Astrocyte of the spinal cord (primary cell): ENCODE measurements around the gene IFT43.
A peak's percentile ranks its signal among the peaks of the same experiment; 100 is the strongest.
"Not testable (repeated sequence)": the region's sequence is repeated elsewhere in the genome, so short reads cannot be mapped to it uniquely, and the experiment has no call there.

Experiments
- DNase-seq: peaks from one replicate; pipeline ENCODE4 v3.0.0; 2011; ENCODE audit warnings: low read depth, low spot score
- H3K4me3 ChIP-seq: 2 replicates; pipeline ENCODE4 v1.5.1; 2011; ENCODE audit warnings: low read depth, mild to moderate bottlenecking, low read length, moderate library complexity
- in situ Hi-C: cut with HindIII; loops from 2 replicates; pipeline ENCODE4 v1.10.0; 2017; ENCODE audit warnings: low sequenced_read_pairs
- TF ChIP-seq, protein P1 (sequence below): IDR thresholded peaks from 2 replicates; pipeline ENCODE4 v1.5.1; 2012; ENCODE audit warnings: low read depth, mild to moderate bottlenecking, low read length, inconsistent platforms

The IFT43 gene

DNA sequence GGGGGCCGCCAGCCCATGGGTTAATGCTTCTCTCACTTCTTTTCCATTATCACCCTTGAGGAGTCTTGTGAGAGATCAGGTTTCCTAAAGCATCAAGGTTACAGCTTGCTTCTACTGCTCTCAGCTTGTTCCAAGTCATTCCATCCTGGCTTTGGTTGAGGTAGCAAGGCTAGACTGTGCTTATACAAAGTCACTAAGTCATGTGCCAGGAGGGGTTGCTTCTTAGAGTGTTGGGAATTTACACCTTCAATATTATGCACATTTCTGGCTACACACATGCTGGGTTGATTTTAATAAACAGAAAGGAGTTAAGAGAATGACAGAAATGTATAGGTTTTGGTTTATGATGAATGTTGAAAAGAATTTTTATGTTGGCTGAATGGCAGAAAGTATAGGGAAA lies 21.8 kb downstream of the IFT43 start:
- in situ Hi-C loops: no loop called here
- TF ChIP-seq, protein P1, sequence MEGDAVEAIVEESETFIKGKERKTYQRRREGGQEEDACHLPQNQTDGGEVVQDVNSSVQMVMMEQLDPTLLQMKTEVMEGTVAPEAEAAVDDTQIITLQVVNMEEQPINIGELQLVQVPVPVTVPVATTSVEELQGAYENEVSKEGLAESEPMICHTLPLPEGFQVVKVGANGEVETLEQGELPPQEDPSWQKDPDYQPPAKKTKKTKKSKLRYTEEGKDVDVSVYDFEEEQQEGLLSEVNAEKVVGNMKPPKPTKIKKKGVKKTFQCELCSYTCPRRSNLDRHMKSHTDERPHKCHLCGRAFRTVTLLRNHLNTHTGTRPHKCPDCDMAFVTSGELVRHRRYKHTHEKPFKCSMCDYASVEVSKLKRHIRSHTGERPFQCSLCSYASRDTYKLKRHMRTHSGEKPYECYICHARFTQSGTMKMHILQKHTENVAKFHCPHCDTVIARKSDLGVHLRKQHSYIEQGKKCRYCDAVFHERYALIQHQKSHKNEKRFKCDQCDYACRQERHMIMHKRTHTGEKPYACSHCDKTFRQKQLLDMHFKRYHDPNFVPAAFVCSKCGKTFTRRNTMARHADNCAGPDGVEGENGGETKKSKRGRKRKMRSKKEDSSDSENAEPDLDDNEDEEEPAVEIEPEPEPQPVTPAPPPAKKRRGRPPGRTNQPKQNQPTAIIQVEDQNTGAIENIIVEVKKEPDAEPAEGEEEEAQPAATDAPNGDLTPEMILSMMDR: no peak
- DNase-seq: no peak
- no peak overlapping the region for H3K4me3 ChIP-seq

GRCh38 chr14:76007852-76008251 lies 22.3 kb downstream of the IFT43 start:
- in situ Hi-C loops: no loop called here
- TF ChIP-seq, protein P1: no peak
- H3K4me3 ChIP-seq: no peak overlapping the region
- DNase-seq: no peak

DNA sequence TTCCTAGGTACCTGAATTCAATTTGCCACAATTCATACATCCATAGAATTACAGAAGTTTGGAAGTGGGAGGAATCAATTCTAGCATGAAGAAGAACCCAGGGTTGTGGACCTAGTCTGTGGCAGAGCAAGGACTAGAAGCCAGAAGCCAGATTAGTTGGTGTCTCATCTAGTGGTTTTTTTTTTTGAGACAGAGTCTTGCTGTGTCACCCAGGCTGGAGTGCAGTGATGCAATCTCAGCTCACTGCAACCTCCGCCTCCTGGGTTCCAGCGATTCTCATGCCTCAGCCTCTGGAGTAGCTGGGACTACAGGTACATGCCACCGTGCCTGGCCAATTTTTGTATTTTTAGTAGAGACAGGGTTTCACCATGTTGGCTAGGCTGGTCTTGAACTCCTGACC lies 24.1 kb downstream of the IFT43 start:
- H3K4me3 ChIP-seq, in situ Hi-C loops, DNase-seq: not testable (repeated sequence)

DNA sequence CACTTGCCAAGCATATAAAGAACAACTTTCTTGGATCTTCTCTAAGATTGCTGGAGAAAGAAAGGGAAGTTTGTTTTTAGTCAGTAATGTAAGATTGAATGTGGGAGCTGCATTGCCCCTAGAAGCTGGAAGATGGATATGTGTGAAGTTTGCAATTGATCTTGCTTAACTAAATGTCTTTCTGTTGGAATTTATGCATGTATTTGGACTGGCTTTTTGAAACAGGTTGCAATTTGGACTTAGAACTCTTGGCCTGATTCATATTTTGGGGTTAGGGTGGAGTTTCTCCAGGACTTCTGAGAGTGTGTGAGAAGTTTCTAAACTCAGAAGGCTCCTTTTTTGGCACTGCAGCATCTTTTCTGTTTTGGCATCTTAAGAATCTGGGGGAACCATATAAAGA lies 26.4 kb downstream of the IFT43 start:
- no peak overlapping the region for H3K4me3 ChIP-seq
- in situ Hi-C loops: no loop called here
- TF ChIP-seq, protein P1: no peak
- no peak for DNase-seq

DNA sequence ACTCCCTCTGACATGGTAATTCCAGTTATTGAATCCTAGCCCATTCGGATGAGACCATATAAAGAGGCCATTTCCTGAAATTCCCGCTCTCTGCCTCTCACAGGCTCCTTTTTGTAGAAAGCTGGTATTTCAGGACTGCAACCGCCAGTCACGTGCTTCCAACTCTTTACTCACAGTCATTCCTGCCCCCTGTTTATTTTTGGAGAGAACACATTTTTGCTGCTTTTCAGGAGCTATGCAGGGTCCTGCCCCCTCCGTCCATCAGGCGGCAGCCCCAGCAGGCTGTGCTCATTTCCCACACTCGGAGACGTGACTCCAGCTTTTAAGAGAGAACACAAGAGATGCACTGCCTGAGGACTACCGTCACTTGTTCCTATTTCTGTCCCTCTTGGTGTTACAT lies 26.8 kb downstream of the IFT43 start:
- H3K4me3 ChIP-seq: no peak overlapping the region
- peak; percentile 12 for DNase-seq
- in situ Hi-C loops: no loop called here
- TF ChIP-seq, protein P1: no peak

GRCh38 chr14:76015191-76015590 lies 29.6 kb downstream of the IFT43 start:
- DNase-seq: no peak
- TF ChIP-seq, protein P1: no peak
- in situ Hi-C loops: no loop called here
- no peak overlapping the region for H3K4me3 ChIP-seq

DNA sequence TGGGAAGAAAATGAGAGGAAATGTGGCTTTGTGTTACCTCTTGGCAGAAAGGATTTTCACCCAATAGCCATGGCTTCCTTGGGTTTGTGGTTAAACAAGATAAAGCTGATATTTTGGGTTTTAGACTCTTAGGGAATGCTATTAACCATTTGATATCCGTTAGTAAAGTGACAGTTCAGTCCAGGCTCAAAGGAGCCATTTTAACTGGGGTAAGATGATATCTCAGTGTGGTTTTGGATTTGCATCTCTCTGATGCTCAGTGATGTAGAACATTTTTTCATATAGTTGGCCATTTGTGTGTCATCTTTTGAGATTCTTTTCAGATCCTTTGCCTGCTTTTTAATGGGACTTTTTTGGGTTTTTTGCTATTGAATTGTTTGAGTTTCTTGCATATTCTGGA lies 30.1 kb downstream of the IFT43 start:
- TF ChIP-seq, protein P1: no peak
- no peak for DNase-seq
- H3K4me3 ChIP-seq: no peak overlapping the region
- in situ Hi-C loops: no loop called here
